ENCODE measurements around the gene ZNF654.
"Not testable (repeated sequence)": the region's sequence is repeated elsewhere in the genome, so short reads cannot be mapped to it uniquely, and the experiment has no call there.

DNA sequence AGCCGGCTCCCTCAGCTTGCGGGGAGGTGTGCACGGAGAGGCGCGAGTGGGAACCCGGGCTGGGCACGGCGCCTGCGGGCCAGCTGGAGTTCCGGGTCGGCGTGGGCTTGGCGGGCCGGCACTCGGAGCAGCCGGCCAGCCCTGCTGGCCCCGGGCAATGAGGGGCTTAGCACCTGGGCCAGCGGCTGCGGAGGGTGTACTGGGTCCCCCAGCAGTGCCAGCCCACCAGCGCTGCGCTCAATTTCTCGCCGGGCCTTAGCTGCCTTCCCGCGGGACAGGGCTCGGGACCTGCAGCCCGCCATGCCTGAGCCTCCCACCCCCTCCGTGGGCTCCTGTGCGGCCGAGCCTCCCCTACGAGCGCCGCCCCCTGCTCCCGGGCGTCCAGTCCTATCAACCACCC lies 43.4 kb upstream of the ZNF654 start:
- TF ChIP-seq, protein P1, sequence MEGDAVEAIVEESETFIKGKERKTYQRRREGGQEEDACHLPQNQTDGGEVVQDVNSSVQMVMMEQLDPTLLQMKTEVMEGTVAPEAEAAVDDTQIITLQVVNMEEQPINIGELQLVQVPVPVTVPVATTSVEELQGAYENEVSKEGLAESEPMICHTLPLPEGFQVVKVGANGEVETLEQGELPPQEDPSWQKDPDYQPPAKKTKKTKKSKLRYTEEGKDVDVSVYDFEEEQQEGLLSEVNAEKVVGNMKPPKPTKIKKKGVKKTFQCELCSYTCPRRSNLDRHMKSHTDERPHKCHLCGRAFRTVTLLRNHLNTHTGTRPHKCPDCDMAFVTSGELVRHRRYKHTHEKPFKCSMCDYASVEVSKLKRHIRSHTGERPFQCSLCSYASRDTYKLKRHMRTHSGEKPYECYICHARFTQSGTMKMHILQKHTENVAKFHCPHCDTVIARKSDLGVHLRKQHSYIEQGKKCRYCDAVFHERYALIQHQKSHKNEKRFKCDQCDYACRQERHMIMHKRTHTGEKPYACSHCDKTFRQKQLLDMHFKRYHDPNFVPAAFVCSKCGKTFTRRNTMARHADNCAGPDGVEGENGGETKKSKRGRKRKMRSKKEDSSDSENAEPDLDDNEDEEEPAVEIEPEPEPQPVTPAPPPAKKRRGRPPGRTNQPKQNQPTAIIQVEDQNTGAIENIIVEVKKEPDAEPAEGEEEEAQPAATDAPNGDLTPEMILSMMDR (conservative IDR thresholded peaks at IDR 0.05; ENCODE audit: low read length) = not testable (repeated sequence)
- TF ChIP-seq EZH2phosphoT487 (IDR thresholded peaks at IDR 0.05; ENCODE audit: borderline replicate concordance, low read depth, low read length) = not testable (repeated sequence)

Data from OCI-LY7 (cell line).